ENCODE measurements around the gene POLR3H.
"Not testable (repeated sequence)": the region's sequence is repeated elsewhere in the genome, so short reads cannot be mapped to it uniquely, and the experiment has no call there.

Gene POLR3H, protein sequence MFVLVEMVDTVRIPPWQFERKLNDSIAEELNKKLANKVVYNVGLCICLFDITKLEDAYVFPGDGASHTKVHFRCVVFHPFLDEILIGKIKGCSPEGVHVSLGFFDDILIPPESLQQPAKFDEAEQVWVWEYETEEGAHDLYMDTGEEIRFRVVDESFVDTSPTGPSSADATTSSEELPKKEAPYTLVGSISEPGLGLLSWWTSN

DNA sequence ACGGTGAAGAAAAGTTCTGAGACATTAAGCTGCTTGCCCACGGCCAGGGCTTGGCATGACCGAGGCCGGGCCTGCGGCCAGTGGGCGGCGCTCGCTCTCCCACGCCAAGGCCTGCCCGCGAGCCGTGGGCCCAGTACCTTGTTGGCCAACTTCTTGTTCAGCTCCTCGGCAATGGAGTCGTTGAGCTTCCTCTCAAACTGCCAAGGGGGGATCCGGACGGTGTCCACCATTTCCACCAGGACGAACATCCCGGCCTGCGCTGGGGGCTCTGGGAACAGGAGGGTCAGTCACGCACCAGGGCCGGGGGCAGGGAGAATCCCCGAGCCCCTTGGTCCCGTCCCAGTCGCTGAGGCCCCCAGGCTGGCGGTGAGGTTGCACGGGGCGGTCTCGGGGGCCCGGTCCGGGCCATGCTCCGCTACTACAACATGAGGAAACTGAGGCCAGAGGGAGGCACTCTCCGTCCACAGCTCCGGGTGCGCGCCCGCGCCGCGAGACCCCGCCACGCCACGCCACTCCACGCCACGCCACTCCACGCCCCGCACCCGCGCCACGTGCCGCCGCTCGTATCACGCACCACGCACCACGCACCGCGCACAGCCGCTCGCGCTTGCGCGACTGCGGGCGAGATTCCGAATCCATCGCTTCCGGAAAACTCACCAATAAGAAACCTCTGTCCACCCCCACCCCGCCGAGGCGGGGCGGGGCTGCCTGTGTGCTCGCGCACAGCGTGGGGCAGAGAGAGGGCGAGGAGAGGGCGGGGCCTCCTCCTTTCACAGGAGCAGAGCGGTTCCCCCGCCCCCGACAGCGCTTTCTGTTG, at the start of gene POLR3H:
POLR3H (minus strand) TSS at position 617 of the 817 bp plus-strand sequence; CDS start at position 248, 369 bp downstream.
- DNase-seq: peak; percentile 98

DNA sequence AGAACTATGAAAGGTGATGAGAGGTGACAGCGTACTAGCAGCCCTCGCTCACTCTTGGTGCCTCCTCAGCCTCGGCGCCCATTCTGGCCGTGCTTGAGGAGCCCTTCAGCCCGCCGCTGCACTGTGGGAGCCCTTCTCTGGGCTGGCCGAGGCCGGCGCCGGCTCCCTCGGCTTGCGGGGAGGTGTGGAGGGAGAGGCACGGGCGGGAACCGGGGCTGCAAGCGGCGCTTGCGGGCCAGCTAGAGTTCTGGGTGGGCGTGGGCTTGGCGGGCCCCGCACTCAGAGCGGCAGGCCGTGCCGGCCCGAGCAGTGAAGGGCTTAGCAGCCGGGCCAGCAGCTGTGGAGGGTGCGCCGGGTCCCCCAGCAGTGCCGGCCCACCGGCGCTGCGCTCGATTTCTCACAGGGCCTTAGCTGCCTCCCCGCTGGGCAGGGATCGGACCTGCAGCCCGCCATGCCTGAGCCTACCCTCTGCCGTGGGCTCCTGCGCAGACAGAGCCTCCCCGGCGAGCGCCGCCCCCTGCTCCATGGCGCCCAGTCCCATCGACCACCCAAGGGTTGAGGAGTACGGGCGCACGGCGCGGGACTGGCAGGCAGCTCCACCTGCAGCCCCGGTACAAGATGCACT, 49.2 kb upstream of the POLR3H start:
- DNase-seq: not testable (repeated sequence)

DNA sequence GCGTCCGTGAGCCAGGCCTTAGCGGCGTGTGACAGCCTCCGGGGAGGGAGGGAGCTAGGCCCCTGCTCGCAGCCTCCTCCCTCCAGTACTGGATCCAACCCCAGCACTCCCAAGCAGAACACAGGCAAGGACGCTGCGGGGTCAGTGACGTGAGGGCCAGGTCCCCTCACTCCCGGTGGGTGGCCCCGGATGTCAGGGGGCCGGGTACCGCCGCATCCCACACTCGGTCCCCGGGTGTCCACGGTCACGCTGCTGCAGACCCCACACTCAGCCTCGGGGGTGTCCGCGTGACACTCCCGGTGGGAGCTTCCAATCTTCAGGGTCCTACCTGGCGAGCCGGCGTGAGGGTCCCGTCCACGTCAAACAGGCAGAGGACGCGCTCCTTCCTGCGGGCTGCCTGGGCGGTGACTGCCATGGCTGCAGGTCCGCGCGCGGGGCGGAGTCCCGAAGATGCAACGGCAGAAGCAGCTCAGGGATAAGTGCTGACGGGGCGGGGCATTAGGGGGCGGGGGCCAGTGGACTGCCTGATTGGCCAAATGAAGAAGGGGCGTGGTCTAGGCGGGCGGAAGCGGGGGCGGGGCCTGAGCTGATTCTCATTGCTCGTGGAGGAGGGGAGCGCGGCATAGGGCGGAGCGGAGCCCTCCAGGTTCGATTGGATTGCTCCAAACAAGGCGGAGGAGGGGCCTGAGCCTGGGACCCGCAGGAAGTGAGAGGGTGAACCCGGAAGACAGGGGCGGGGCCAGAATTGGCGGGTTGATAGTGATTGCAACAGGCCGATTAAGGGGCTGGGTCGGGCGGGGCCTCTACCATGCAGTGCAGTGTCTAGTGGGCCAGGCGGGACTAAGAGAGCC, 45.3 kb upstream of the POLR3H start, which contains the start of gene PMM1:
PMM1 (minus strand) TSS at position 450 of the 851 bp plus-strand sequence; CDS start at position 415, 35 bp downstream.
- peak; percentile 100 for DNase-seq

DNA sequence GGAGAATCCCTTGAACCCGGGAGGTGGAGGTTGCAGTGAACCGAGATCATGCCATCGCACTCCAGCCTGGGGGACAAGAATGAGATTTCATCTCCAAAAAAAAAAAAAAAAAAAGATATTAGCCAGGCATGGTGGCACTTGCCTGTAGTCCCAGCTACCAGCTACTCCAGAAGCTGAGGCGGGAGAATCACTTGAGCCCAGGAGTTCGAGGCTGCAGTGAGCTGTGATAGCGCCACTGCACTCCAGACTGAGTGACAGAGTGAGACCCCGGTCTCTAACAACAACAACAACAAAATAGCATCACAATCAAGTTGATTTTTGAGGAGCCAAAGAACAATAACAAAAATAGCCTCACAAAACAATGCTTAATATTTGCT, 43.1 kb upstream of the POLR3H start:
- DNase-seq: no peak

DNA sequence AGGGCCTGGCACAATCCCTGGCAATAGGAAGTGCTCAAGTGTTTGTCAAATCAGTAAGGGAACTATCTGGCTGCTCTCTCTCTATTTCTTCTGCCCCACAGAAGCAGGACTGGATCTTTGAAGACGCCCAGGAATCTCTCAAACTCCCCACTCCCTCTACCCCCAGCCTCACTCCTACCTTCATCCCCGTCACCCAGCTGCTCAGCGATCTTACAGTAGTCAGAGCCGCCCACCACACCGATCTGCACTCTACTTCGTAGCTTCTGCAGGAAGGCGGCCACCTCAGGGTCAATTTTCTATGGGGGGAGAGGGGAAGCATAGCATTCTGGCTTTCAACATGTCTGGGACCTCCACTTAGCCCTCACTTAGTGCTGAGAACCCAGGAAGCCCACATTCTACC, 41.6 kb upstream of the POLR3H start:
- no peak for DNase-seq

DNA sequence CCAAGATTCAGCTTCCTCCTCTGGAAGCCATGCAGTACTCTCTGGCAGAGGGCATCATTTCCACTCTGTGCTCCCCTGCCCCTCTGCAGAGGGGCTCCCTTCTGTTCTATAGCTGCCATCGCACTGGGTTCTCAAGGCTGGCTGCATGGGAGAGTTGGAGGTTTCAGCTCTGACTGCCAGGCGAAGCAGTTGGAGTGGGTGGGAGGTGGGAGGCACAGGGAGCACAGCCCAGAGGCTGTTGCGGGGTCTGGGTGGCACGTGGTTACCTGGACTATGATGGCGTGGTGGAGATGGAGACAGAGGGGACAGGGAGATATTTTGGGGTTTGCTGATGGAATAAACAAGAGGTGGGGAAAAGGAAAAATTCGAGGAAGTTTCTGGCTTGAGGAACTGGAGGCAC, 40.6 kb upstream of the POLR3H start:
- no peak for DNase-seq

DNA sequence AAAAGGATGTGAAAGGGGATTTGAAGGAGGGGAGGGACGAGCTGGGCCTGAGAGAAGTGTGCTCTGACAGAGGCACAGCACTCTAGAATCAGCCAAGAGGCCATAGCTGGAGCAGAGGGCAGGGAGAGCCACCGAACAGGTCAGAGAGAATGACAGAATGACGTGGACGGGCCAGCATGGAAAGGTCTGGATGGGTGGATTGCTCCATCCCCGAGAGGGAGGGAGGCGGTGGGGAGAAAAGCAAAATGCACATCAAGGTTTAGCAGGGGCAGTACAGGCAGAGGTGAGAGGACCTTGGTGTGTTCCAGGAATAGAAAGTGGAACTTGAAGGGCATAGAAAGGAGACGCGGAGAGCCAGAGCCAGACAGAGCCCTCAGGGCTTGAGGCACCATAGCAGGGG, 38.4 kb upstream of the POLR3H start:
- DNase-seq: no peak

DNA sequence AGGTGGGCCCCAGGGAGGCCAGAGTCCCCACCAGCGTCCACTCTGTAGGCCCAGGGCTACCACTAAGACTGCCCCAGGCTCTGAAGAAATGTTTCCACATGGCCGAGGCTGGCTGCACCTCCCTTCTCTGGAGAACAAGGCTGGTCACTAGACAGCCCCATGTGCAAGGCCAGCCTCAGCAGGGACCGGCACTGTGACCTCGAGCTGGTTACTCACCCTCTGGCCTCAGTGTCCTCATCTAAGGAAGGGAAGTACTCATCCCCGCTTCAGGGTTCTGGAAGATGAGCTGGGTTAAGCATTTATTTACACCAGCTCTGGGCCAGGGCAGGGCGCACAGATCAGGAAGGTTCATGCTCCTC, 35.7 kb upstream of the POLR3H start:
- DNase-seq: no peak

DNA sequence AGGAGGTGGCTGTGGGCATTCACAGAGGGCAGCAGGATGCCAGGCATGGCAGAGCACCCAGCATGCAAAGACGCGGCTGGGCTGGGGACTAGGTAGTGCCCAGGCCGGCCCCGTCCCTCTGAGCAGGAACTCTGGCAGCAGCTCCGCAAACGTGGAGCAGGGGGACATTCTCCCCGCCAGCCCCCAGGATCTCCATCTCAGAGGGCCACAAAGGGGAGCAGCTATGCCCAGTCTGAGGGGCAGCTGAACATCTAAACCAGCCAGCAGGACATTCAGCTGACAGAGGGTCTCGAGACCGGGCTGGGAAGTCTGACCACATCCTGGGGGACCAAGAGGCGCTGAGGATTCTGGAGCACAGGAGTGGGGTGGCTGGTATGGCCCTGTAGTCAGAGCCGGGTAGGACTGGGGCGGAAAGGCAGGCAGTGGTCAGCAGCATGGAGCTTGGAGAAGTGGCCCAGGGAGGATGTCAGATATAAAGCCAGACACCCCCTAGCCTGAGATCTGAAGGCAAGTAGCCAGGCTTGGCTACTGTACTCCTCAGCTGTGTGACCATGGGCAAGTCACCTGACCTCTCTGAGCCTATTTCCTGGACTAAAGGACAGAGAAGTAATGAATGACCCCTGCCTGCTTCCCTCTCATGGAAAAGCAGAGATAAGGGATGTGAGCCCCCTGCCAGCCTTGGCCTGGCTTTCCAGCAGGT, 35.2 kb upstream of the POLR3H start:
- DNase-seq: no peak

DNA sequence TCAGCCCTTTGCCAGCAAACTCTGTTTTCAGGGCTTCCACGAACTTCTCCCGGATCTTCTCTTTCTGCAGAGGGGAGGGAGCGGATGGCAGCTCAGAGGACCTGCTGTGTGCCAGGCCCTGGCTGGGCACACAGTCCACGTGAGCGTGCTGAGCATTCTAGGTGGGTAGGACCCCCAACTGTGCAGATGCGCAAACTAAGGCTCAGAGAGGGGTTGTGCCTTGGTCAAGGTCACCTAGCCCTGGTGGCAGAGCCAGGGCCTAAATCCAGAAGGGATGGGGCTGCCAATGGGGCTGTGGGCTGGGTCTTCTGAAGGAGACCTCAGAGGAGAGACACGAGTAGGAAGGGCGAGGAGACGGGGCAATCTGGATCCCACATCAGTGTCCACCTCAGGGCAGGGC, 34.5 kb upstream of the POLR3H start:
- no peak for DNase-seq

DNA sequence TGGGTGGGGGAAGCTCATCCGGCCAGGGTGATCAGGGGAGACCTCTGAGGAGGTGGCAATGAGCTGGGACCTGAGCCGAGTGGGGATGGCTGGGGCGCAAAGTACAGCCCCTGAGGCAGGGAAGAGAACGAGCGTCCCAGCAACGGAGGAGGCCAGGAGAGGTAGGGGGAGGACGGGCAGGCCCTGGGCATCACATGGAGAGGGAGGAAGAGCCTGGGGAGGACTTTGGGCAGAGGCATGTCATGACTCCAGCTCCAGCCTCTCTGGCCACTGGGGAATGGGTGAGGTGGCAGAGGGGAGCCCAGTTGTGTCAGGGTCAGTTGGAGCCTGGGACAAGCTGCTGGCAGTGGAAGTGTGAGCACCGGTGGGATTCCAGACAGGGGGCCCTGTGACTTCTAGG, 33.8 kb upstream of the POLR3H start:
- no peak for DNase-seq

DNA sequence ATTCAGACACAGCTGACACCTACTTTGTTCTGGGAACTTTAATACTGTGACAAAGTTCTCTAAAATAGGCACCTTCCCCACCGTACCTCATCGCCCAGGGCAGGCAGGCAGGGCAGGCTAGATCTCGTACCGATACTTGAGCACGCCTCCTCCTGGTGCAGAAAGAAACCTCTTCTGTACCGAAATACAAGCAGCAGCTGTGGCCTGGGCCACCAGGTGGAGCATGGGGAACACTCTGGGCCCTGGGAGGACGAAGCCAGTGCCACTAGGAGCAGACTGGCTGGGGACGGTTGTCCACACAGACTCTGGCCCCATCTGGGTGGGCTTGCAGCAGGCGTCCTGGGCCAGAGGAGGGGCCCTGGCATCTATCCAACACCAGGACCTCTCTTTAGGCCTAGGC, 32.6 kb upstream of the POLR3H start:
- DNase-seq: no peak

DNA sequence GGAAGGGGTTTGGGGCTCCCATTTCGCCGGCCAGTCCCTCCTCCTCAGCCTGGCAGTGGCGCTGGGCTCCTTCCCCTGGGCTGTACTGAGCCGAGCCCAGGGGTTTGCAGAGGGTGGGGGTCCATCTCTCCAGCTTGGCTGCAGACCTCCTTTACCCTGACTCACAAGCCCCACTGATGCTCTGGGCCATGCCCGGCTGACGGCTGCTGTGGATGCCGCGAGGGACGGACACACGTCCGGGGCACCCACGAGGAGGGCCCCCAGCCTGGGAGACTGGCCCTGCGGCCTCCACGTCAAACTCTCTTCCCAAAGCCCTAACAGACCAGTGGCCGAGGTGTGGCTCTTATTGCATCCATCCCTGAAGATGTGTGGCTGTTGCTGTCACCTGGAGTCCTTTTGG, 31.3 kb upstream of the POLR3H start:
- no peak for DNase-seq

DNA sequence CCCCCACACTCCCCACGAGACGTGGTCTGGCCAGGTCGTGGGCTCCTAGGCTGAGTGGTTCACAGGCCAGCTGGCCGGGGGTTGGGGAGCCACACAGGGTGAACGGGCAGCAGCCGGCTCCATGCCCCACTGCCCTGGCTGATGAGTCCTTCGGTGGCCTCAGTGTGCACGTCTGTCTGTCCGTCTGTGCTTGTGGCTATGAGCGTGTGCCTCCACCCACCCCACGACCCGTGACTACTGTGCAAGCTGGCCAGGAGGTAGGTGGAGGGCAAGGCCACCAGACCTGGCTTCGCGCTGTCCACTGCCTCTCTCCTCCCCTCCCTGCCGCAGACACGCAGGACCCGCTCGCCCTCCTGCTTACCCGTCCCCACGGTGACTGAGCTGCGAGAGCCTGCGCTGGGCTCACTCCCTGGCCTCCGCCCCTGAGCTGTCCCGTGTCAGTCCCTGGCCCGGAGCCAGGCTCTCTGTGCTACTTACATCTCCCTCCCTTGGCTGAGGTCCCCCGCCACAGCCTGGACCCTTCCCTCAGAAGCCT, 30.6 kb upstream of the POLR3H start:
- no peak for DNase-seq

DNA sequence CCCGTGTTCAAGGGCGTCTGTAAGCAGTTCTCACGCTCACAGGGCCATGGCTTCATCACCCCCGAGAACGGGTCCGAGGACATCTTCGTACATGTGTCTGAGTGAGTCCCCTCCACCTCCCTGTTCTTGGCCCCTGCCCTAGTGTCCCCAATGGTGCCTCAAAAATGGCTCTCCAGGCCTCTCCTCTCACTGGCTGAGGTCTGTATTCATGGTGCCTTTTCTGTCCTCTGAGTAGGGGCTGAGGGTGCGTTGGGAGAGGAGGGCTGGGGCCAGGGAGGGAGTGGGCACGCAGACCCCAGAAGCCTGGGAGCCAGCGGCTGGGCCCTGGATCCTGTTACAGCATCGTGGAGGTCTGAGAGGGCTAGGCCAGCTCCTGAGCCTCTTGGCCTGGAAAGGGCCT, 29.4 kb upstream of the POLR3H start:
- no peak for DNase-seq

DNA sequence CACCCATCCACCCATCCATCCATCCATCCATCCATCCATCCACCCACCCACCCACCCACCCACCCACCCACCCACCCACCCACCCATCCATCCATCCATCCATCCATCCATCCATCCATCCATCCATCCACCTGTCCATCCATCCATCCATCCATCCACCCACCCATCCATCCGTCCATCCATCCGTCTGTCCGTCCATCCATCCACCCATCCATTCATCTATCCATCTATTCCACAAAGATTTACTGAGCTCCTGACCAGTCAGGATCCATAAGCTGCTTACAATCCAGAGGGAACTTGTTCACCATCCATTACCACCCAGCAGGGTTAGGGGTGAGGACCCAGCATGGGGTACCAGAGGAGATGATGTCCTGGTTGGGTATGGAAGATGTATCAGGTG, 28.0 kb upstream of the POLR3H start:
- not testable (repeated sequence) for DNase-seq

DNA sequence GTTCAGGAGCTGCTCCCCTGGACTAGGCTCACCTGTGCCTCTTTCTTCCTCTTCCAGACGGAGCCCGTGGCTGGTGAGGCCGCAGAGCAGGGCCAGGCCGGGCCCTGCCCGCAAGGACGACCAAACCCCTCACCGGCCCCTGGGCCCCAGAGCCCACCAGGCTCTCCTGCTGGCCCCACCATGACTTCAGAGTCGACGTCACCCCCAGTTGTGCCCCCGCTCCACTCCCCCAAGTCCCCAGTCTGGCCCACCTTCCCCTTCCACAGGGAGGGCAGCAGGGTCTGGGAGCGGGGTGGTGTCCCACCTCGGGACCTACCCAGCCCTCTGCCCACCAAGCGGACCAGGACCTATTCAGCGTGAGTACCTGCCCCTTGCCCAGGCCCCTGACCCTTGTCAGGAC, 27.5 kb upstream of the POLR3H start:
- no peak for DNase-seq

DNA sequence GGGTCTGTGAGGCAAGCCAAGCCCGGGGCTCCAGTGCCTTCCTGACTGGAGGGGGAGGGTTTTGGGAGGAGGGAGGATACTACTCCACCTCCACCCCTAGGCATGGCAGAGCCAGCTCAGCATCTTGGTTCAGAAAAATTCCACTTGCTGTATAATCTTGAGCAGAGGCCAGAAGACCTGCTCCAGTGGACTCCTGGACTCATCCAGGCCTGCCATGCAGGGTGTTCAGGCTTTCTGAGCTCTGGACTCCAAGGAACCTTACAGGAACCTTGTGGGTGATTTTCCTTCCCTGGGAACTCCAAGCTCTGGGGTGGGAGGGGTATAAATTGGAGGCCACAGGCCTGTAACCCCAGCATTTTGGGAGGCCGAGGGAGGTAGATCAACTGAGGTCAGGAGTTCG, 26.0 kb upstream of the POLR3H start:
- DNase-seq: no peak

DNA sequence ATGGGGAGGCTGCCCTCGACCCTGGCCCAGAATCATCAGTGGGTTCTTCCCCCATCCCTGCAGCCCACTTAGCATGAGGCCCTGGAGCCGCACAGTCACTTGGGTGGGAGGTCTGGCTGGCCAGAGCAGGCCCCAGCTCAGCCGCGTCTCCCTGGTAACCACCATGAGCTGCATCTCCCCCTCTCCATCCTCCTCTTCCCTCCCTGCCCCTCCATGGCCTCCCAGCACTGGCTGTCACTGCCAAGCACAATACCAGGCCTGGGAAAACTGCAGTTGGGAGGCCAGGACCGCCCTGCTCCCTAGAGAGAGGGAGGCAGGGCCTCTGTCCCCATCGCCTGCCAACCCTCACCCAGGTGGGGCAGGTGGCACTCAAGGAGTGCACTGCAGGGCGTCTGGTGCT, 24.5 kb upstream of the POLR3H start:
- DNase-seq: no peak

DNA sequence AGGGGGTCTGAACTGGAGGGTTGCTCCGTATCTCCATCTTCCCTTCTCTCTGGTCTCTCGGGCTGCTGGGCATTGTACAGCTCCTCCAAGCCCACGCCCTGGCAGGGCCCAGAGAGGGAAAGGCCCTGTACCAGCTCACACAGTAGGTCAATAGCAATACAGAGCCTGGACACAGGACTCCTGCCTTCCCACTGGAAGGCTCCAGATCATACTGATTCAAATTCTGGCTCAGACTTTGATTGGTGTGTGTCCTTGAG, 23.2 kb upstream of the POLR3H start:
- no peak for DNase-seq

DNA sequence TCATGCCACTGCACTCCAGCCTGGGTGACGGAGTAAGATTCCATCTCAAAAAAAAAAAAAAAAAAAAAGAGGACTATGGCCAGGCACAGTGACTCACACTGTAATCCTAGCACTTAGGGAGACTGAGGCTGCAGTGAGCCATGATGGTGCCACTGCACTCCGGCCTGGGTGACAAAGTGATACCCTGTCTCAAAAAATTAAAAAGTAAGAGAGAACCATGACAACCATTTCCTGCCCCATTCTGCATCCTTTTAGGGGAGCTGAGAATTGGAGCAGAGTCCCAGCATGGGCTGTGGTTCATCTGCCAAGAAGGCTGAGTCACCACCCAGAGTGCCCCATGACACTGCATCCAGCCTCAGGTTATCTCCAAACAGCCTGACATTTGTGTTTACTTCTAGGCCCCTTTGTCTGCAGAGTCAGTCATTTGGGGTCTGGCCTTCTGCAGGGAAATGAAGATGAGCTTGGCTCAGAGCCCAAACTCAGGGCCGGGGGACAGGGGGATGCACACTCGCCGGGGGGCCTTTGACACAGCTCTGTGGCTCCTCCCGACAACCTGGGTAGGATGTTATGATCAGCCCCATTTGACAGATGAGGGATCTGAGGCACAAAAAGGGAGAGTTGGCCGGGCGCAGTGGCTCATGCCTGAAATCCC, 21.3 kb upstream of the POLR3H start:
- no peak for DNase-seq

DNA sequence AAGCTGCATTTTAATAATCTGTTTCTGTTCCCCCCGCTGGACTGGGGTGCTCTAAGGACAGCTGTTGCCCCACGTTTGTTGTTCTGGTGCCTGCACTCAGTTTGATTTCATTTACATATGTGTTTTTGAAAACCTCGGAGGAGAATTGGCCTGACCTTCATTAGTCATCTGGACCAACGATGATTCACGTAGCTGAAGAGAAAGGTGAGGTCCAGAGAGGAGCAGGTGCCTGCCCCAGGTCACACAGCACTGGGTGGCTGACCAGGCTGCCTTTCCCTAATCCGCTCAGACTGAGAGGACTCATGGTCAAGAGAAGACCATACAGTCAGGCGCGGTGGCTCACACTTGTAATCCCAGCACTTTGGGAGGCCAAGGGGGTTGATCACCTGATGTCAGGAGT, 20.3 kb upstream of the POLR3H start:
- DNase-seq: no peak

Data from NCI-H1092 (cell line).